ENCODE measurements around the gene GPANK1. TPM values are rescaled to one million over a fixed set of nuclear protein-coding genes. Genes with fewer than 3 reads are reported as not detected.

GPANK1 gene
- total and polyA plus RNA-seq, 12 donors, result 7.4 to 61.2 (median 17.2) TPM

GRCh38 chr6:31614075-31614619 is 50.6 kb downstream of the GPANK1 start:
- no peaks in the 10 kb centered on the region for H3K9me3 ChIP-seq (replicated peaks in 1 of 3)
- WGBS, 4 donors, result 72 to 80% (median 73%) methylated on average over 8 of the region's 8 CpGs
- TF ChIP-seq, protein P1, sequence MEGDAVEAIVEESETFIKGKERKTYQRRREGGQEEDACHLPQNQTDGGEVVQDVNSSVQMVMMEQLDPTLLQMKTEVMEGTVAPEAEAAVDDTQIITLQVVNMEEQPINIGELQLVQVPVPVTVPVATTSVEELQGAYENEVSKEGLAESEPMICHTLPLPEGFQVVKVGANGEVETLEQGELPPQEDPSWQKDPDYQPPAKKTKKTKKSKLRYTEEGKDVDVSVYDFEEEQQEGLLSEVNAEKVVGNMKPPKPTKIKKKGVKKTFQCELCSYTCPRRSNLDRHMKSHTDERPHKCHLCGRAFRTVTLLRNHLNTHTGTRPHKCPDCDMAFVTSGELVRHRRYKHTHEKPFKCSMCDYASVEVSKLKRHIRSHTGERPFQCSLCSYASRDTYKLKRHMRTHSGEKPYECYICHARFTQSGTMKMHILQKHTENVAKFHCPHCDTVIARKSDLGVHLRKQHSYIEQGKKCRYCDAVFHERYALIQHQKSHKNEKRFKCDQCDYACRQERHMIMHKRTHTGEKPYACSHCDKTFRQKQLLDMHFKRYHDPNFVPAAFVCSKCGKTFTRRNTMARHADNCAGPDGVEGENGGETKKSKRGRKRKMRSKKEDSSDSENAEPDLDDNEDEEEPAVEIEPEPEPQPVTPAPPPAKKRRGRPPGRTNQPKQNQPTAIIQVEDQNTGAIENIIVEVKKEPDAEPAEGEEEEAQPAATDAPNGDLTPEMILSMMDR (IDR thresholded peaks at IDR 0.05), result no peak
- TF ChIP-seq POLR2A (IDR thresholded peaks at IDR 0.05), result no peak
- H3K4me3 ChIP-seq, result no peak overlapping the region
- no peaks in the 10 kb centered on the region for H3K27me3 ChIP-seq
- intact Hi-C loops (cut with DNase I), result no loop called here
- no peaks in the 10 kb centered on the region for H3K36me3 ChIP-seq (replicated peaks in 1 of 2)
- DNase-seq, result no peak
- peaks cover 0 to under 1% of the 10 kb centered on the region in 2 donors for H3K4me1 ChIP-seq (replicated peaks in 1 of 2)
- H3K27ac ChIP-seq, result peak overlapping the region in 1 of 5 donors; percentile 67

Small RNA genes within 50 kb of the gene (microRNA-seq; reads per million reads assigned to microRNA genes)
- gene MIR4646 (0.38 to 0.89 (median 0.85) reads per million in 3 donors), gene MIR6832 (0 to 0.45 (median 0) reads per million in 3 donors)

Small RNA genes within 50 kb of the gene (small RNA-seq; reads per million reads assigned to genes)
- gene MIR4646 (0 reads per million in 2 donors), gene MIR6832 (0 reads per million in 2 donors), gene RF00019 (0 reads per million in 2 donors), gene SNORA38 (4.4 to 4.6 reads per million in 2 donors), gene UQCRHP1 (0 reads per million in 2 donors)

Other genes with a start within 250 kb of the GPANK1 start
Only the 30 nearest of the 37 such genes appear.
- not detected for gene MCCD1, start 136.0 kb downstream of the GPANK1 start, total RNA-seq
- not detected for gene MCCD1, start 136.0 kb downstream of the GPANK1 start, polyA plus RNA-seq
- 100 to 1,000 TPM; 155 to 345 (median 287) TPM for gene DDX39B, start 123.0 kb downstream of the GPANK1 start, total RNA-seq
- gene DDX39B, start 123.0 kb downstream of the GPANK1 start, polyA plus RNA-seq, result 100 to 1,000 TPM; 167 to 969 (median 968) TPM
- 1 to 10 TPM in 7 of 9 donors, under 1 TPM in 2; 0.87 to 4.8 (median 2.8) TPM for gene ATP6V1G2, start 118.4 kb downstream of the GPANK1 start, total RNA-seq
- gene ATP6V1G2, start 118.4 kb downstream of the GPANK1 start, polyA plus RNA-seq, result 1 to 10 TPM; 2.8 to 6.6 (median 5.6) TPM
- gene NFKBIL1, start 117.4 kb downstream of the GPANK1 start, total RNA-seq, result 10 to 100 TPM; 15.1 to 33.6 (median 27.9) TPM
- gene NFKBIL1, start 117.4 kb downstream of the GPANK1 start, polyA plus RNA-seq, result 10 to 100 TPM in 2 of 3 donors, 1 to 10 TPM in 1; 5.0 to 46.2 (median 27.6) TPM
- 1 to 10 TPM in 2 of 9 donors, not detected in 7; 1.2 to 1.4 TPM for gene LTA, start 92.7 kb downstream of the GPANK1 start, total RNA-seq
- gene LTA, start 92.7 kb downstream of the GPANK1 start, polyA plus RNA-seq, result under 1 TPM in 2 of 3 donors, not detected in 1; 0.20 to 0.72 TPM
- gene TNF, start 89.4 kb downstream of the GPANK1 start, total RNA-seq, result 1 to 10 TPM in 5 of 9 donors, under 1 TPM in 3, not detected in 1; 0.33 to 3.2 (median 1.2) TPM
- 1 to 10 TPM in 1 of 3 donors, under 1 TPM in 2; 0.22 to 1.0 (median 0.81) TPM for gene TNF, start 89.4 kb downstream of the GPANK1 start, polyA plus RNA-seq
- 1 to 10 TPM in 3 of 9 donors, under 1 TPM in 3, not detected in 3; 0.35 to 4.3 (median 0.95) TPM for gene LTB, start 82.6 kb downstream of the GPANK1 start, total RNA-seq
- gene LTB, start 82.6 kb downstream of the GPANK1 start, polyA plus RNA-seq, result 1 to 10 TPM in 2 of 3 donors, under 1 TPM in 1; 0.31 to 6.7 (median 4.8) TPM
- 10 to 100 TPM in 8 of 9 donors, 1 to 10 TPM in 1; 5.8 to 29.0 (median 16.9) TPM for gene LST1, start 78.7 kb downstream of the GPANK1 start, total RNA-seq
- gene LST1, start 78.7 kb downstream of the GPANK1 start, polyA plus RNA-seq, result 10 to 100 TPM in 2 of 3 donors, 1 to 10 TPM in 1; 9.7 to 67.8 (median 49.2) TPM
- gene NCR3, start 72.0 kb downstream of the GPANK1 start, total RNA-seq, result under 1 TPM in 1 of 9 donors, not detected in 8; 0.46 TPM
- gene NCR3, start 72.0 kb downstream of the GPANK1 start, polyA plus RNA-seq, result under 1 TPM in 2 of 3 donors, not detected in 1; 0.10 to 0.24 TPM
- gene AIF1, start 49.8 kb downstream of the GPANK1 start, total RNA-seq, result 100 to 1,000 TPM in 1 of 9 donors, 10 to 100 TPM in 8; 15.3 to 104 (median 64.7) TPM
- gene AIF1, start 49.8 kb downstream of the GPANK1 start, polyA plus RNA-seq, result 10 to 100 TPM; 61.4 to 81.6 (median 73.0) TPM
- gene PRRC2A, start 44.3 kb downstream of the GPANK1 start, total RNA-seq, result 100 to 1,000 TPM in 5 of 9 donors, 10 to 100 TPM in 4; 31.9 to 198 (median 103) TPM
- 100 to 1,000 TPM in 2 of 3 donors, 10 to 100 TPM in 1; 55.6 to 419 (median 330) TPM for gene PRRC2A, start 44.3 kb downstream of the GPANK1 start, polyA plus RNA-seq
- gene BAG6, start 12.3 kb downstream of the GPANK1 start, total RNA-seq, result 100 to 1,000 TPM; 113 to 336 (median 299) TPM
- gene BAG6, start 12.3 kb downstream of the GPANK1 start, polyA plus RNA-seq, result 100 to 1,000 TPM; 170 to 799 (median 668) TPM
- gene APOM, start 9.1 kb downstream of the GPANK1 start, total RNA-seq, result 1 to 10 TPM in 8 of 9 donors, not detected in 1; 2.3 to 4.7 (median 3.7) TPM
- 10 to 100 TPM in 2 of 3 donors, 1 to 10 TPM in 1; 6.4 to 18.2 (median 10.7) TPM for gene APOM, start 9.1 kb downstream of the GPANK1 start, polyA plus RNA-seq
- 10 to 100 TPM; 23.8 to 37.0 (median 27.2) TPM for gene C6orf47, start 4.2 kb downstream of the GPANK1 start, total RNA-seq
- gene C6orf47, start 4.2 kb downstream of the GPANK1 start, polyA plus RNA-seq, result 10 to 100 TPM; 17.9 to 23.6 (median 20.0) TPM
- gene CSNK2B, start 1.1 kb upstream of the GPANK1 start, total RNA-seq, result 100 to 1,000 TPM; 142 to 324 (median 177) TPM
- 100 to 1,000 TPM; 171 to 239 (median 236) TPM for gene CSNK2B, start 1.1 kb upstream of the GPANK1 start, polyA plus RNA-seq
- gene LY6G5B, start 5.0 kb upstream of the GPANK1 start, total RNA-seq, result 10 to 100 TPM in 1 of 9 donors, 1 to 10 TPM in 6, under 1 TPM in 2; 0.48 to 13.3 (median 3.4) TPM
- gene LY6G5B, start 5.0 kb upstream of the GPANK1 start, polyA plus RNA-seq, result 10 to 100 TPM in 1 of 3 donors, 1 to 10 TPM in 2; 4.2 to 13.4 (median 8.1) TPM
- 1 to 10 TPM in 5 of 9 donors, under 1 TPM in 3, not detected in 1; 0.39 to 2.5 (median 1.8) TPM for gene LY6G5C, start 16.1 kb upstream of the GPANK1 start, total RNA-seq
- 1 to 10 TPM in 2 of 3 donors, under 1 TPM in 1; 0.75 to 3.6 (median 3.1) TPM for gene LY6G5C, start 16.1 kb upstream of the GPANK1 start, polyA plus RNA-seq
- gene ABHD16A, start 38.3 kb upstream of the GPANK1 start, total RNA-seq, result 10 to 100 TPM; 48.0 to 64.4 (median 54.9) TPM
- 10 to 100 TPM; 38.7 to 73.1 (median 62.9) TPM for gene ABHD16A, start 38.3 kb upstream of the GPANK1 start, polyA plus RNA-seq
- under 1 TPM in 1 of 9 donors, not detected in 8; 0.44 TPM for gene LY6G6F, start 41.9 kb upstream of the GPANK1 start, total RNA-seq
- gene LY6G6F, start 41.9 kb upstream of the GPANK1 start, polyA plus RNA-seq, result not detected
- gene LY6G6D, start 50.4 kb upstream of the GPANK1 start, total RNA-seq, result not detected
- gene LY6G6D, start 50.4 kb upstream of the GPANK1 start, polyA plus RNA-seq, result not detected
- not detected for gene LY6G6C, start 56.7 kb upstream of the GPANK1 start, total RNA-seq
- not detected for gene LY6G6C, start 56.7 kb upstream of the GPANK1 start, polyA plus RNA-seq
- under 1 TPM in 2 of 9 donors, not detected in 7; 0.22 to 0.65 TPM for gene MPIG6B, start 58.4 kb upstream of the GPANK1 start, total RNA-seq
- gene MPIG6B, start 58.4 kb upstream of the GPANK1 start, polyA plus RNA-seq, result under 1 TPM in 2 of 3 donors, not detected in 1; 0.07 to 0.08 TPM
- gene DDAH2, start 64.3 kb upstream of the GPANK1 start, total RNA-seq, result 10 to 100 TPM; 21.1 to 52.7 (median 31.5) TPM
- 100 to 1,000 TPM in 2 of 3 donors, 1 to 10 TPM in 1; 6.4 to 202 (median 138) TPM for gene DDAH2, start 64.3 kb upstream of the GPANK1 start, polyA plus RNA-seq
- gene CLIC1, start 71.5 kb upstream of the GPANK1 start, total RNA-seq, result 100 to 1,000 TPM; 176 to 426 (median 217) TPM
- 100 to 1,000 TPM; 109 to 252 (median 146) TPM for gene CLIC1, start 71.5 kb upstream of the GPANK1 start, polyA plus RNA-seq
- gene MSH5, start 75.0 kb upstream of the GPANK1 start, total RNA-seq, result 10 to 100 TPM in 3 of 9 donors, 1 to 10 TPM in 6; 3.0 to 16.7 (median 5.9) TPM
- 10 to 100 TPM in 2 of 3 donors, 1 to 10 TPM in 1; 3.6 to 24.5 (median 16.8) TPM for gene MSH5, start 75.0 kb upstream of the GPANK1 start, polyA plus RNA-seq
- 1 to 10 TPM in 1 of 9 donors, under 1 TPM in 3, not detected in 5; 0.46 to 2.3 (median 0.84) TPM for gene SAPCD1, start 97.7 kb upstream of the GPANK1 start, total RNA-seq
- 10 to 100 TPM in 1 of 3 donors, 1 to 10 TPM in 1, under 1 TPM in 1; 0.75 to 17.2 (median 6.0) TPM for gene SAPCD1, start 97.7 kb upstream of the GPANK1 start, polyA plus RNA-seq
- gene VWA7, start 112.3 kb upstream of the GPANK1 start, total RNA-seq, result 1 to 10 TPM in 2 of 9 donors, under 1 TPM in 7; 0.17 to 2.3 (median 0.36) TPM
- gene VWA7, start 112.3 kb upstream of the GPANK1 start, polyA plus RNA-seq, result 1 to 10 TPM in 2 of 3 donors, under 1 TPM in 1; 0.74 to 8.1 (median 1.1) TPM
- gene VARS1, start 130.8 kb upstream of the GPANK1 start, total RNA-seq, result 10 to 100 TPM; 15.0 to 90.8 (median 54.9) TPM
- 10 to 100 TPM; 58.6 to 74.6 (median 59.2) TPM for gene VARS1, start 130.8 kb upstream of the GPANK1 start, polyA plus RNA-seq
- 10 to 100 TPM; 29.2 to 61.3 (median 43.5) TPM for gene LSM2, start 142.0 kb upstream of the GPANK1 start, total RNA-seq
- 10 to 100 TPM; 28.0 to 55.2 (median 42.8) TPM for gene LSM2, start 142.0 kb upstream of the GPANK1 start, polyA plus RNA-seq
- gene HSPA1L, start 150.3 kb upstream of the GPANK1 start, total RNA-seq, result 1 to 10 TPM in 8 of 9 donors, under 1 TPM in 1; 0.79 to 4.3 (median 1.9) TPM
- gene HSPA1L, start 150.3 kb upstream of the GPANK1 start, polyA plus RNA-seq, result 1 to 10 TPM; 1.0 to 5.3 (median 1.1) TPM

Data from adrenal gland (tissue), 12 donors.